HG02943 (cell line): ENCODE results near the gene TMEM86B.

Experiments
- ATAC-seq: cut with Tn5 transposase; IDR thresholded peaks from one replicate; pipeline ENCODE4 v1.9.1; 2021; ENCODE audit warnings: mild to moderate bottlenecking, low read depth, moderate library complexity; ENCODE audit not compliant: unreplicated experiment

Gene TMEM86B

GRCh38 chr19:55228403-55229031, at the start of gene TMEM86B:
Gene TMEM86B (minus strand): TSS chr19:55228763. CDS start chr19:55228741, 22 bp downstream.
- ATAC-seq = no peak

- no peak for ATAC-seq
Measured at GRCh38 chr19:55277494-55277893, 48.9 kb upstream of the TMEM86B start.

GRCh38 chr19:55276720-55277430, 48.3 kb upstream of the TMEM86B start:
- ATAC-seq = no peak

GRCh38 chr19:55275851-55276719, 47.5 kb upstream of the TMEM86B start:
- no peak for ATAC-seq

- ATAC-seq = no peak
Measured at GRCh38 chr19:55273978-55274707, 45.6 kb upstream of the TMEM86B start.

- ATAC-seq = no peak
Measured at GRCh38 chr19:55272142-55272541, 43.6 kb upstream of the TMEM86B start.

GRCh38 chr19:55270172-55270942, 41.8 kb upstream of the TMEM86B start:
- ATAC-seq = no peak

GRCh38 chr19:55269299-55269698, 40.7 kb upstream of the TMEM86B start:
- no peak for ATAC-seq

GRCh38 chr19:55266840-55267239, 38.3 kb upstream of the TMEM86B start:
- ATAC-seq = no peak

- ATAC-seq = no peak
Measured at GRCh38 chr19:55266404-55266803, 37.8 kb upstream of the TMEM86B start.

GRCh38 chr19:55265723-55266386, 37.3 kb upstream of the TMEM86B start:
- no peak for ATAC-seq

- no peak for ATAC-seq
Measured at GRCh38 chr19:55265173-55265572, 36.6 kb upstream of the TMEM86B start.

- ATAC-seq = no peak
Measured at GRCh38 chr19:55264531-55264930, 36.0 kb upstream of the TMEM86B start.

- no peak for ATAC-seq
Measured at GRCh38 chr19:55262359-55262758, 33.8 kb upstream of the TMEM86B start.

- no peak for ATAC-seq
Measured at GRCh38 chr19:55261671-55262126, 33.1 kb upstream of the TMEM86B start.

GRCh38 chr19:55259540-55260210, 31.1 kb upstream of the TMEM86B start:
- ATAC-seq = no peak

GRCh38 chr19:55258828-55259539, 30.4 kb upstream of the TMEM86B start, which contains the start of gene PPP6R1:
Gene PPP6R1 (minus strand): TSS chr19:55259017. CDS start chr19:55247103, 11,914 bp downstream.
- peak; percentile 56 for ATAC-seq

GRCh38 chr19:55258476-55258827, 29.9 kb upstream of the TMEM86B start:
- ATAC-seq = peak; percentile 14
